ENCODE results near the gene RDX. TPM values are rescaled to one million over a fixed set of nuclear protein-coding genes. Genes with fewer than 3 reads are reported as not detected.

RDX gene
- total and polyA plus RNA-seq, 4 experiments from 2014 or later, result 14.3 to 26.5 (median 20.5) TPM

DNA sequence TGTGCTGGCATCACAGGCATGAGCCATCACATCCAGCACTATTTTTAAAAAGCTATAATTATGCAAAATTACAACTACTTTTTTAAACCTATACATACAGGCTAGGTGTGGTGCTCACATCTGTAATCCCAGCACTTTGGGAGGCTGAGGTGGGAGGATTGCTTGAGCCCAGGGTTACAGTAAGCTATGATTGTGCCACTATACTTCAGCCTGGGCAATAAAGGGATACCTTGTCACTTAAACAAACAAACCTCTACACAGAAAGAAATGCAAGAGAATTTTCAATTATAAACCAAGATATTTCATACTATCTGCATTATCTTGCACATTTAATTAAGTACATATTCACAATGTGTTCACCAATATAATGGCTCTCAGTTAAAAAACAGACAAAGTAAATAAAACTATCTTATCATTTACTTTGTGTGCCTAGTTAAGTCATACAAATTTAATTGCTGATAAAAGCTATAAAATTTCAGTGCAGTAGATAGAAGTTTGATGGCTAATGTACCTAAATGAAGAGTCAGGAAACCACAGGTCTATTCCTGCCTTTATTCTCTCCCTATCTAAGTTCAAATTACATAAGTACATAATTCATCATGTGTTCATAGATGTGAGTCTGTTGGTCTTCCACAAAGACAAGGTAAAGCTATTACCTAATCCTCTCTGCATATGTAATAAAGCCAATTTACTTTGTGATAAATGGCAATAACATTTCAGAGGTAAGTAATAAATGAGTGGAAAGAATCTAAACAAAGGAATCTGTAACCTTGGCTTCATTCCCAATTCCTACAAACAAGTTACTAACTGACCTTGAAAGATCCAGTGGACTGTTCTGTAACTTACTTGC lies 9.0 kb upstream of the RDX start:
- no peaks in the 10 kb centered on the region for H3K27me3 Mint-ChIP-seq
- H3K4me1 Mint-ChIP-seq, result peaks cover 0 to 11% (median 5%) of the 10 kb centered on the region in 4 donors
- POLR2A ChIA-PET (ENCODE audit: partially characterized antibody), result no interaction called here
- DNase-seq, result no peak
- Histone ChIP-seq H3K4me1 (ENCODE audit: insufficient read depth, low read length) (no peaks in the 10 kb centered on the region), H3K27ac (ENCODE audit: low read depth, low read length) (no peak overlapping the region), H3K4me3 (ENCODE audit: low read length in 2 of 2) (no peak overlapping the region), H3K36me3 (ENCODE audit: insufficient read depth, low read length) (no peaks in the 10 kb centered on the region), H3K9me3 (ENCODE audit: control insufficient read depth in 1 of 2, low read length in 2 of 2) (no peaks in the 10 kb centered on the region), H3K27me3 (ENCODE audit: insufficient read depth, low read length) (no peaks in the 10 kb centered on the region)
- H3K27ac Mint-ChIP-seq, result no peak overlapping the region
- intact Hi-C loops (cut with micrococcal nuclease), result no loop called here
- peaks cover 0 to 1% (median 0%) of the 10 kb centered on the region in 8 donors for H3K9me3 Mint-ChIP-seq
- H3K36me3 Mint-ChIP-seq, result no peaks in the 10 kb centered on the region
- no peak overlapping the region for H3K4me3 Mint-ChIP-seq
- CTCF ChIA-PET (ENCODE audit: partially characterized antibody), result no interaction called here

DNA sequence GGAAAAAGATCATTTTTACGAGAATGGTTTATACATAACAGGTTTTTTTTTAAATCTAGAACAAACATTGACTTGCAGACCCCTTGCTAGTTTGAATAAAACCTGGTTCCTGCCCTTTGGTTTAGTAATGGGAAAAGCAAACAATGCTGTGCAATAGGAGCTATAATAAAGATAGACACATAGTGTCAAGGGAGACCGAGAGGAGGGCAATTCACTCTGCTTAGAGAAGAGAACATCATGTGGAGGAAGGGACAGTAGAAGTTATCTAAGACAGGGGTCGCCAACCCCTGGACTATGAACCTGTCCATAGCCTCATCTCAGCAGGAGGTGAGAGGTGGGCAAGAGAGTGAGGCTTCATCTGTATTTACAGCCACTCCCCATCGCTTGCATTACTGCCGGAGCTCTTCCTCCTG lies 7.0 kb upstream of the RDX start:
- H3K27me3 Mint-ChIP-seq, result no peaks in the 10 kb centered on the region
- peak overlapping the region in 1 of 8 donors; percentile 37 for H3K4me3 Mint-ChIP-seq
- H3K4me1 Mint-ChIP-seq, result peaks cover 1 to 11% (median 7%) of the 10 kb centered on the region in 4 donors
- Histone ChIP-seq H3K36me3 (ENCODE audit: insufficient read depth, low read length) (no peaks in the 10 kb centered on the region), H3K9me3 (ENCODE audit: control insufficient read depth in 1 of 2, low read length in 2 of 2) (no peaks in the 10 kb centered on the region), H3K4me3 (ENCODE audit: low read length in 2 of 2) (no peak overlapping the region), H3K27me3 (ENCODE audit: insufficient read depth, low read length) (no peaks in the 10 kb centered on the region), H3K4me1 (ENCODE audit: insufficient read depth, low read length) (no peaks in the 10 kb centered on the region), H3K27ac (ENCODE audit: low read depth, low read length) (no peak overlapping the region)
- no peaks in the 10 kb centered on the region for H3K36me3 Mint-ChIP-seq
- POLR2A ChIA-PET (ENCODE audit: partially characterized antibody), result no interaction called here
- H3K27ac Mint-ChIP-seq, result peak overlapping the region in 1 of 7 donors; percentile 31
- no peak for DNase-seq
- intact Hi-C loops (cut with micrococcal nuclease), result no loop called here
- CTCF ChIA-PET (ENCODE audit: partially characterized antibody), result no interaction called here
- peaks cover 0 to 3% (median 0%) of the 10 kb centered on the region in 8 donors for H3K9me3 Mint-ChIP-seq

DNA sequence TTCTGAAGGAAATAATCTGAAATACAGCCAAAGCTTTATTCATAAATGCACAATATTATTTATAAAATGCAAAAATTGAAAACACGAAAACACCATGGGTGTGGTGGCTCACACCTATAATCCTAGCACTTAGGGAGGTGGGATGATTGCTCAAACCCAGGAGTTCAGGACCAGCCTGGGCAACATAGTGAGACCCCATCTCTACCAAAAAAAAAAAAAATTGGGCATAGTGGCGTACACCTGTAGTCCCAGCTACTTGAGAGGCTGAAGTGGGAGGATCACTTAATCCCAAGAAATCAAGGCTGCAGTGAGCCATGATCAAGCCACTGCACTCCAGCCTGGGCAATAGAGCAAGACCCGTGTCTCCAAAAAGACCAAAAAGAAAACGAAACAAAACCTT lies 5.2 kb upstream of the RDX start:
- H3K36me3 Mint-ChIP-seq, result no peaks in the 10 kb centered on the region
- no peaks in the 10 kb centered on the region for H3K27me3 ChIP-seq (ENCODE audit: insufficient read depth, low read length)
- no peak overlapping the region for H3K4me3 ChIP-seq (ENCODE audit: low read length in 2 of 2)
- no peak overlapping the region for H3K4me3 Mint-ChIP-seq
- intact Hi-C loops (cut with micrococcal nuclease), result no loop called here
- no peaks in the 10 kb centered on the region for H3K36me3 ChIP-seq (ENCODE audit: insufficient read depth, low read length)
- H3K27me3 Mint-ChIP-seq, result no peaks in the 10 kb centered on the region
- H3K27ac ChIP-seq (ENCODE audit: low read depth, low read length), result no peak overlapping the region
- H3K27ac Mint-ChIP-seq, result no peak overlapping the region
- H3K4me1 ChIP-seq (ENCODE audit: insufficient read depth, low read length), result peaks cover 11% of the 10 kb centered on the region
- peaks cover 4 to 22% (median 13%) of the 10 kb centered on the region in 4 donors for H3K4me1 Mint-ChIP-seq
- no peaks in the 10 kb centered on the region for H3K9me3 ChIP-seq (ENCODE audit: control insufficient read depth in 1 of 2, low read length in 2 of 2)
- peaks cover 0 to 3% (median 0%) of the 10 kb centered on the region in 8 donors for H3K9me3 Mint-ChIP-seq
- POLR2A ChIA-PET (ENCODE audit: partially characterized antibody), result no interaction called here
- DNase-seq, result no peak
- CTCF ChIA-PET (ENCODE audit: partially characterized antibody), result interaction anchor here (0.6 to 0.9 kb wide), 2 partner anchors 12 to 28 kb away, joined by 3 read pairs; no protein-coding TSS in a partner anchor

DNA sequence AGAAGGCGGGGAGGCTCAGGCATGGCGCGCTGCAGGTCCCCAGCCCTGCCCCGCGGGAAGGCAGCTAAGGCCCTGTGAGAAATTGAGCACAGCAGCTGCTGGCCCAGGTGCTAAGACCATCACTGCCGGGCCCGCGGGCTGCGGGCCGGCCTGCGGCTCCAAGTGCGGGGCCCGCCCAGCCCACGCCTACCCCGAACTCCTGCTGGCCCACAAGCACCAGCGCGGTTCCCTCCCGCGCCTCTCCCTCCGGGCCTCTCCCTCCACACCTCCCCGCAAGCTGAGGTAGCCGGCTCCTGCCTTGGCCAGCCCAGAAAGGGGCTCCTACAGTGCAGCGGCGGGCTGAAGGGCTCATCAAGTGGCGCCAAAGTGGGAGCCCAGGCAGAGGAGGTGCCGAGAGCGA lies 4.6 kb upstream of the RDX start:
- intact Hi-C loops (cut with micrococcal nuclease), result no loop called here
- Mint-ChIP-seq H3K4me1 (peaks cover 4 to 22% (median 13%) of the 10 kb centered on the region in 4 donors), H3K36me3 (no peaks in the 10 kb centered on the region), H3K9me3 (peaks cover 0 to 3% (median 0%) of the 10 kb centered on the region in 8 donors), H3K27ac (no peak overlapping the region), H3K27me3 (no peaks in the 10 kb centered on the region), H3K4me3 (no peak overlapping the region)
- no peaks in the 10 kb centered on the region for H3K27me3 ChIP-seq (ENCODE audit: insufficient read depth, low read length)
- DNase-seq, result no peak
- no peaks in the 10 kb centered on the region for H3K9me3 ChIP-seq (ENCODE audit: control insufficient read depth in 1 of 2, low read length in 2 of 2)
- ChIA-PET POLR2A (ENCODE audit: partially characterized antibody) (no interaction called here), CTCF (ENCODE audit: partially characterized antibody) (interaction anchor here (0.6 to 0.9 kb wide), 2 partner anchors 12 to 27 kb away, joined by 3 read pairs; no protein-coding TSS in a partner anchor)
- no peaks in the 10 kb centered on the region for H3K36me3 ChIP-seq (ENCODE audit: insufficient read depth, low read length)
- H3K27ac ChIP-seq (ENCODE audit: low read depth, low read length), result no peak overlapping the region
- H3K4me3 ChIP-seq (ENCODE audit: low read length in 2 of 2), result no peak overlapping the region
- H3K4me1 ChIP-seq (ENCODE audit: insufficient read depth, low read length), result peaks cover 11% of the 10 kb centered on the region

- CTCF ChIA-PET (ENCODE audit: partially characterized antibody), result no interaction called here
- POLR2A ChIA-PET (ENCODE audit: partially characterized antibody), result no interaction called here
- intact Hi-C loops (cut with micrococcal nuclease), result loop anchor here (5.0 kb wide), 2 partner anchors 47 to 48 kb away; no protein-coding TSS in a partner anchor
Observed at GRCh38 chr11:110299006-110299785, 2.8 kb upstream of the RDX start.

GRCh38 chr11:110298301-110298765 lies 1.9 kb upstream of the RDX start:
- ChIA-PET CTCF (ENCODE audit: partially characterized antibody) (interaction anchor here (1.0 kb wide), 1 partner anchor 12 kb away, joined by 3 read pairs; no protein-coding TSS in a partner anchor), POLR2A (ENCODE audit: partially characterized antibody) (interaction anchor here (1.1 kb wide), 1 partner anchor 131 kb away, joined by 3 read pairs; no protein-coding TSS in a partner anchor)
- no peaks in the 10 kb centered on the region for H3K27me3 Mint-ChIP-seq
- no peak for DNase-seq
- peaks cover 0 to 3% (median 0%) of the 10 kb centered on the region in 8 donors for H3K9me3 Mint-ChIP-seq
- no peaks in the 10 kb centered on the region for H3K36me3 Mint-ChIP-seq
- intact Hi-C loops (cut with micrococcal nuclease), result loop anchor here (5.0 kb wide), 2 partner anchors 46 to 49 kb away; no protein-coding TSS in a partner anchor
- H3K4me1 ChIP-seq (ENCODE audit: insufficient read depth, low read length), result peaks cover 32% of the 10 kb centered on the region
- no peaks in the 10 kb centered on the region for H3K9me3 ChIP-seq (ENCODE audit: control insufficient read depth in 1 of 2, low read length in 2 of 2)
- H3K36me3 ChIP-seq (ENCODE audit: insufficient read depth, low read length), result no peaks in the 10 kb centered on the region
- peak overlapping the region in 3 of 7 donors; percentile 15 to 79 (median 17) for H3K27ac Mint-ChIP-seq
- no peak overlapping the region for H3K4me3 Mint-ChIP-seq
- no peaks in the 10 kb centered on the region for H3K27me3 ChIP-seq (ENCODE audit: insufficient read depth, low read length)
- H3K4me3 ChIP-seq (ENCODE audit: low read length in 2 of 2), result no peak overlapping the region
- peaks cover 15 to 35% (median 23%) of the 10 kb centered on the region in 4 donors for H3K4me1 Mint-ChIP-seq
- no peak overlapping the region for H3K27ac ChIP-seq (ENCODE audit: low read depth, low read length)

More at GRCh38 chr11:110299006-110299785, 2.8 kb upstream of the RDX start:
- H3K9me3 ChIP-seq (ENCODE audit: control insufficient read depth in 1 of 2, low read length in 2 of 2), result no peaks in the 10 kb centered on the region
- Mint-ChIP-seq H3K9me3 (peaks cover 0 to 3% (median 0%) of the 10 kb centered on the region in 8 donors), H3K36me3 (no peaks in the 10 kb centered on the region), H3K4me1 (peaks cover 12 to 29% (median 18%) of the 10 kb centered on the region in 4 donors), H3K27ac (peak overlapping the region in 1 of 7 donors; percentile 42), H3K27me3 (no peaks in the 10 kb centered on the region), H3K4me3 (no peak overlapping the region)
- DNase-seq, result peak in 1 of 5 donors; percentile 24
- no peak overlapping the region for H3K27ac ChIP-seq (ENCODE audit: low read depth, low read length)
- H3K4me1 ChIP-seq (ENCODE audit: insufficient read depth, low read length), result peaks cover 23% of the 10 kb centered on the region
- no peaks in the 10 kb centered on the region for H3K36me3 ChIP-seq (ENCODE audit: insufficient read depth, low read length)
- H3K4me3 ChIP-seq (ENCODE audit: low read length in 2 of 2), result no peak overlapping the region
- H3K27me3 ChIP-seq (ENCODE audit: insufficient read depth, low read length), result no peaks in the 10 kb centered on the region
